LNCAP (cell line): ENCODE data around the gene DOK1.

Experiments used
- TF ChIP-seq, protein P1 (sequence below): fragments of 450-650 bp; IDR thresholded peaks from 2 replicates; pipeline ENCODE4 v1.5.1; 2017; ENCODE audit warnings: mild to moderate bottlenecking

DOK1 gene

DNA sequence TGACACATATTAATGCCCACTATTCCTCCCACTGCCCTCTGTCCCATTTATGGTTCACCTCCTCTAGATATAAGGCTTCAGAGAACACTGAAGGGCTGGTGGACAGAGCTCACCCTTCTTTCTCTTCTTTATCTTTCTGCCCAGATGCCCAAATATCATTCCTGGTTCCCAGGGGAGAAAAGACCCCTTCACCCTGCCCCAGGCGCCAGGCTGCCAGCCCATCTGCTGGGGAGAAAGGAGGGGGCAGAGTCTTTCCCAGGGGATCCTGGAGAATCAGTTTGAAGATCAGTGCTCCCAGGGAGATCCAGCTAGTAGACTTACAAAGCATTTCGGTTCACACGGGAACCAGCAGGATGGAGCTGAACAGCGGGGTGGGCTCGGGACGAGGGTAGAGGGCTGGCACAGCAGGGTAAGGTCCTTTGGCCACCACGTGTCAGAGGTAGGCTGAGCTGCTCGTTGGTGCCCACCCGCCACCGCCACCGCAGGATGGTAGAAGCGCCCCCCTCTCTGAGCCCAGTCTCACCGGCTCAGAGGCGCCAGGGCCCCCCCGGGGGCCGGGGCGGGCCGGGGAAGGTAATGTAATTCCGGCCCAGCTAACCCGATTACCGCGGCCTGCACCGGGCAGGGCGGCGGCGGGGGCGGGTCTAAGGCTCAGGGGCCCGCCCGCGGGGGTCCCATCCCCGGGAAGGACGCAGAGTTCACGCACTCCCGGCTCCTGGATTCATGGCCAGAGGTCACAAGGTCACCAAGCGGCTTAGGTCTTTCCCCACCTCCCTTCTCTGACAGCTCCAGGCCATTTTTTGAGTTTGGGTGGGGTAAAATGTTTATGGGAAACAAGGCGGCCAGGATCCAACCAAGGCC is 41.5 kb upstream of the DOK1 start:
- TF ChIP-seq, protein P1, sequence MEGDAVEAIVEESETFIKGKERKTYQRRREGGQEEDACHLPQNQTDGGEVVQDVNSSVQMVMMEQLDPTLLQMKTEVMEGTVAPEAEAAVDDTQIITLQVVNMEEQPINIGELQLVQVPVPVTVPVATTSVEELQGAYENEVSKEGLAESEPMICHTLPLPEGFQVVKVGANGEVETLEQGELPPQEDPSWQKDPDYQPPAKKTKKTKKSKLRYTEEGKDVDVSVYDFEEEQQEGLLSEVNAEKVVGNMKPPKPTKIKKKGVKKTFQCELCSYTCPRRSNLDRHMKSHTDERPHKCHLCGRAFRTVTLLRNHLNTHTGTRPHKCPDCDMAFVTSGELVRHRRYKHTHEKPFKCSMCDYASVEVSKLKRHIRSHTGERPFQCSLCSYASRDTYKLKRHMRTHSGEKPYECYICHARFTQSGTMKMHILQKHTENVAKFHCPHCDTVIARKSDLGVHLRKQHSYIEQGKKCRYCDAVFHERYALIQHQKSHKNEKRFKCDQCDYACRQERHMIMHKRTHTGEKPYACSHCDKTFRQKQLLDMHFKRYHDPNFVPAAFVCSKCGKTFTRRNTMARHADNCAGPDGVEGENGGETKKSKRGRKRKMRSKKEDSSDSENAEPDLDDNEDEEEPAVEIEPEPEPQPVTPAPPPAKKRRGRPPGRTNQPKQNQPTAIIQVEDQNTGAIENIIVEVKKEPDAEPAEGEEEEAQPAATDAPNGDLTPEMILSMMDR = no peak

DNA sequence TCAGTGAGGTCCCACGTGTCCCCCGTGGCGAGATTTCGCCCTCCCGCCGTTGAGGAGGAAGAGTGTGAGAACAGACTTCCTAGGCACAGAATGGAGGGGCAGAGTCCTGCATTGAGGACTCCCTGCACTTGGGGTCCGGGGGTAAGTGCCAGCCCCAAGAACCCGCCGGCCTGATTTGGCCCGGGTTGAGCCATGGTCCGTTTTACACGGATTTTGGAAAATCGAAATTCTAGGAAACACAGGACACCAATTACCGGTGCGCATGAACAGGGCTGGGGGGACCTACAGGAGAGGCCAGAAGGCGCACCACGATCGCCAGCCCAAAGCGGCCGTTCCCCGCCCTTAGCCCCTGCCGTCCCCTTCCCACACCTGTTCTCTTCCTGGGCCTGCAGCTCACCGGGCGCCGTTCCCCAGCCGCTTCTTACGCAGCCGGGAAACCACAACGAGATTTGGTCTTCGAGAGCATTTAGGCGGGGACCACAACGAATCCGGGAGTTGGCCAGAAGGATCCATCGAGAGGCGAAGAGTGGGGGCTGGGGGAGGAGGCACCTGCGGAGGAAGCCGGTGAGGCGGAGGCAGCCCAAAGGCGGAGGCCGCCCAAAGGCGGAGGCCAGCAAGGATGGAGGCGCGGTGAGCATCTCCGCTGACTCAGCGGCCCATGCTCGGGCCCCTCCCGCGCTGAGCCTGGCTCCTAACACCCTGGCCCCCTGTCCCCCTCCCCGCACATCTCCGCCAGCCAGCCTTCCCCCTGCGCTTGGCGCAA is 40.7 kb upstream of the DOK1 start:
- TF ChIP-seq, protein P1 = no peak

DNA sequence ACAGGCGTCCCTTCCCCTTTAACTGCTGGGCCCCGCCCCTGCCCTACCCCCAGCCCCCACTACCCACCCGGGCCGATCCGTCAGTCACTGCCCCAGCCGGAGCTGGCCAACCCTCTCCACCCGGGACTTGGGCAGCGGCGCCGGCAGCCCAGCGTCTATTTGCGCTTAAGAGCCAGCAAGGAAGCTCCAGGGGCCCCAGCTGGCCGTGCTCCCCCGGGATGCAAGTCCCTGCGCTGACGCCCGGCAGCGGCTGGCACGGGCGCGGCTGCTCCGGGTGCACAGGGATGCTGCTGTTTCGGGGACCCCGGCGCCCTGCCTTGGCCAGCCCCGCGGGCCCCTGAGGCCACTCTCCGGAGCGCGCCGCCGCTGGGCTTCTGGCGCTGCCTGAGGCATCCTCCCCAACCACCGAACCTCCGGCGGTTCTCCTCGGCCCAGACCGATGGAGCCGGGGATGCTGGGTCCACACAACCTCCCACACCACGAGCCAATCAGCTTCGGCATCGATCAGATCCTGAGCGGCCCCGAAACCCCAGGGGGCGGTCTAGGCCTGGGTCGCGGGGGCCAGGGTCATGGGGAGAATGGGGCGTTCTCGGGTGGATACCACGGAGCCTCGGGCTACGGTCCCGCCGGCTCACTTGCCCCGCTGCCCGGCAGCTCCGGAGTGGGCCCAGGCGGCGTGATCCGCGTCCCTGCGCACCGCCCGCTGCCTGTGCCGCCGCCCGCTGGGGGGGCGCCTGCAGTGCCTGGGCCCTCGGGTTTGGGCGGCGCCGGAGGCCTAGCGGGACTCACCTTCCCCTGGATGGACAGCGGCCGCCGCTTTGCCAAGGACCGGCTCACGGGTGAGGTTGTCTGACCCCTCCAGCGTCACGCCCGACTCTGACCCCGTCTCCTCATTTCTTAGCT is 39.9 kb upstream of the DOK1 start, which contains the start of gene TLX2:
Gene TLX2, plus strand, starts transcription at position 83 of the 903 bp plus-strand sequence. Its CDS starts 357 bp downstream, at position 440.
- TF ChIP-seq, protein P1 = no peak

DNA sequence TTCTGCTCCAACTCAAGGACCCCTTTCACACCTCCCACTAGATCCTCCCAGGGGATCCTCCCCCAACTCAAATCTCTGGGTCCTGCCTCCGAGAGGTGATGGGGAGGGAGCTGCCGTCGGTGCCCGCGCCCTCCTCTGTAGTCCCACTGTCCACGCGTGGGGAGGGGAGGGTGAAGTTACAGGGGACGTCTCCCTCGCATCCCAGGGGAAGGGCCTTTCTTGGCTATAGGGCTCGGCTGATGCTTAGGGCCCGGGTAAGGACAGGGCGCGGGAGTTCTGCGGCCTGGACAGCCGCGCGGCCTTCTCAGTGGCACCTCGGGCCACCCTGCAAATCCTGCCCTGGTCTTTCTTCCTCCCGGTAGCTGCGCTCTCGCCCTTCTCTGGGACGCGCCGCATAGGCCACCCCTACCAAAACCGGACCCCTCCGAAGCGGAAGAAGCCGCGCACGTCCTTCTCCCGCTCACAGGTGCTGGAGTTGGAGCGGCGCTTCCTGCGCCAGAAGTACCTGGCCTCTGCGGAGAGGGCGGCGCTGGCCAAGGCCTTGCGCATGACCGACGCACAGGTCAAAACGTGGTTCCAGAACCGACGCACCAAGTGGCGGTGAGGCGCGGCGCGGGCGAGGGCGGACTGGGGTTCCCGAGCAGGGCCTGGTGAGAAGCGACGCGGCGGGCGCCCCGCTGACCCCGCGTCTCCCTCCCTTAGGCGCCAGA is 39.1 kb upstream of the DOK1 start:
- TF ChIP-seq, protein P1 = no peak

DNA sequence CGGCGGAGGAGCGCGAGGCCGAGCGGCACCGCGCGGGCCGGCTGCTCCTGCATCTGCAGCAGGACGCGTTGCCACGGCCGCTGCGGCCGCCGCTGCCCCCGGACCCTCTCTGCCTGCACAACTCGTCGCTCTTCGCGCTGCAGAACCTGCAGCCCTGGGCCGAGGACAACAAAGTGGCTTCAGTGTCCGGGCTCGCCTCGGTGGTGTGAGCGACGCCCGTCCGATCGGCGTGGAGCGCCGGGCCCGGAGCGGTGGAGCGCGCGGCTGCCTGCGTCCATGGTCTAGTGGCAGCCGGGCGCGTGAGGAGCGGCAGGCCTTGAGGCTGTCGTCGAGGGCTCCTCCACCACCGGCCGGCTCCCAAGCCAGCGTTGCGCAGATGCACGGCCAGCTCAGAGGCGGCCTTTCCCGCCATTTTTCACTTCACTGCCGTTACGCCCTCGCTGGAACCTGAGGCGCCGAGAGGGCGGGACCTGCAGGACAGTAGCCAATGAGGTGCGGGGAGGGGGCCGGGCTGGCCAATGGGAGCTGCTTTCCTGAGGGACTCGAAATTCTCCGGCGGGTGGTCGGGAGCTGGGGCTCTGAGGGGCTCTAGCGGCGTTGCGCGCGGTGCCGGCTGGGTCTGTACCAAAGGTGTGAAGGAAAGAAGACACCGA is 38.4 kb upstream of the DOK1 start:
- TF ChIP-seq, protein P1 = no peak

DNA sequence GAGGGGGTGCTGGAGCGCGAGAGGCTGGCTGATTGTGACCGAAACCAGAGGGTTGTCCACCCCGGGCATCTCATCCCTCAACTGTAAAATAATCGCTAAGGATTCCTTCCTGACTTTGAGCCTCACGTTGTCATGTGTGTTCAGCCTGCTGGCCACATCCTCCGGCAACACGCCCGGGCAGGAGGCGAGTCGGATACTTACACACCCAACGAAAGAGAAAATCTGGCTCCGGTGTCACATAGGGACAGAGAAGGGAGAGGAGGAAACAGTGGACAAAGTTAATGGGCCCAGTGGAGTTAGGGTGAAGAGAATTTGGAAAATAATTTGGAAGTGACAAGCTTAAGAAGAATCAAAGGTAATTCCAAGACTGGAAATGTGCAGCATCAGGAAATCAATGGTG is 37.9 kb upstream of the DOK1 start:
- TF ChIP-seq, protein P1 = no peak
